Lower lobe of right lung (tissue), 2 donors: ENCODE data around the gene MMP23B. TPM values are rescaled to one million over a fixed set of nuclear protein-coding genes. Genes with fewer than 3 reads are reported as not detected.

ENCODE experiments used
- ATAC-seq, 2 donors: fragments of 200-7000 bp; cut with Tn5 transposase; one replicate each; pipeline ENCODE4 v1.9.1; 2020 to 2022; ENCODE audit warnings: mild to moderate bottlenecking in 2 of 2, moderate library complexity in 2 of 2
- DNase-seq: peaks from one replicate; pipeline ENCODE4 v3.0.0-alpha.2; 2020
- H3K27ac ChIP-seq: fragments of 200-600 bp; one replicate; pipeline ENCODE4 v1.8.0; 2022
- H3K27me3 ChIP-seq: fragments of 200-600 bp; one replicate; pipeline ENCODE4 v1.8.0; 2022; ENCODE audit warnings: low read depth
- H3K36me3 ChIP-seq: fragments of 200-600 bp; one replicate; pipeline ENCODE4 v1.8.0; 2022; ENCODE audit warnings: mild to moderate bottlenecking
- H3K4me1 ChIP-seq: fragments of 200-600 bp; one replicate; pipeline ENCODE4 v1.8.0; 2022
- H3K4me3 ChIP-seq: fragments of 200-600 bp; one replicate; pipeline ENCODE4 v1.8.0; 2022; ENCODE audit warnings: mild to moderate bottlenecking
- H3K9me3 ChIP-seq: fragments of 200-600 bp; one replicate; pipeline ENCODE4 v1.8.0; 2022
- CTCF ChIP-seq: fragments of 200-600 bp; IDR thresholded peaks from one replicate; pipeline ENCODE4 v1.8.0; 2022; ENCODE audit warnings: antibody characterized with exemption, mild to moderate bottlenecking
- intact Hi-C: fragments of 100-400 bp; cut with DNase I; formaldehyde crosslinking; loops from one replicate; pipeline ENCODE4 v1.11.0; 2022
- total RNA-seq: library from RNA; stranded (reverse); fragmentation: NEBNext Ultra II Directional; extraction: Animal tissue kit (Norgen Biotek cat#: 25700); gene quantifications from one replicate; pipeline ENCODE4 v1.2.1, GENCODE V29; 2021
- donor health status: DM: no; HTN: yes; CAD: no; lungs with severe emphysema.

MMP23B gene
- total RNA-seq, 1 donor from 2014 or later = 27.2 TPM

- intact Hi-C loops = no loop called here
- Histone ChIP-seq H3K36me3 (peaks cover 14% of the 10 kb centered on the region), H3K4me1 (peaks cover 8% of the 10 kb centered on the region), H3K27ac (no peak overlapping the region), H3K27me3 (peaks cover 13% of the 10 kb centered on the region), H3K4me3 (no peak overlapping the region), H3K9me3 (no peaks in the 10 kb centered on the region)
- ATAC-seq (no peak), DNase-seq (peak; percentile 42)
- no peak for TF ChIP-seq CTCF
Measured at GRCh38 chr1:1626207-1627141, 5.5 kb upstream of the MMP23B start.

- peaks cover 14% of the 10 kb centered on the region for H3K36me3 ChIP-seq
- H3K4me3 ChIP-seq = no peak overlapping the region
- H3K4me1 ChIP-seq = peaks cover 15% of the 10 kb centered on the region
- no peak overlapping the region for H3K27ac ChIP-seq
- peaks cover 21% of the 10 kb centered on the region for H3K27me3 ChIP-seq
- peak; percentile 45 for DNase-seq
- no peak for TF ChIP-seq CTCF
- no peaks in the 10 kb centered on the region for H3K9me3 ChIP-seq
- ATAC-seq = no peak
- intact Hi-C loops = no loop called here
Measured at GRCh38 chr1:1627261-1627828, 4.6 kb upstream of the MMP23B start.

- Histone ChIP-seq H3K36me3 (peaks cover 14% of the 10 kb centered on the region), H3K27me3 (peaks cover 21% of the 10 kb centered on the region), H3K4me1 (peaks cover 15% of the 10 kb centered on the region), H3K27ac (no peak overlapping the region), H3K4me3 (no peak overlapping the region), H3K9me3 (no peaks in the 10 kb centered on the region)
- no peak for ATAC-seq
- intact Hi-C loops = no loop called here
- peak; percentile 48 for DNase-seq
- no peak for TF ChIP-seq CTCF
Measured at GRCh38 chr1:1627829-1628753, 3.9 kb upstream of the MMP23B start.

- DNase-seq = peak; percentile 46
- Histone ChIP-seq H3K4me3 (peak overlapping the region; percentile 41), H3K36me3 (peaks cover 14% of the 10 kb centered on the region), H3K27me3 (peaks cover 21% of the 10 kb centered on the region), H3K27ac (peak overlapping the region; percentile 18), H3K4me1 (peaks cover 15% of the 10 kb centered on the region), H3K9me3 (no peaks in the 10 kb centered on the region)
- intact Hi-C loops = no loop called here
- ATAC-seq = no peak
- TF ChIP-seq CTCF = no peak
Measured at GRCh38 chr1:1628754-1629429, 3.1 kb upstream of the MMP23B start.
